Activated T-helper 1 cell treated with Interleukin-2 at 50 U/mL for 16 hours (primary cell): ENCODE measurements around the gene INTS7.
"Not testable (repeated sequence)": the region's sequence is repeated elsewhere in the genome, so short reads cannot be mapped to it uniquely, and the experiment has no call there.

Experiments
- DNase-seq: peaks from one replicate; pipeline ENCODE4 v3.0.0-alpha.2; 2020; ENCODE audit warnings: low read depth

The INTS7 gene

GRCh38 chr1:212037900-212038299 is 2.5 kb upstream of the INTS7 start:
- no peak for DNase-seq

GRCh38 chr1:212035835-212036605 is 663 bp upstream of the INTS7 start:
- DNase-seq, result no peak

DNA sequence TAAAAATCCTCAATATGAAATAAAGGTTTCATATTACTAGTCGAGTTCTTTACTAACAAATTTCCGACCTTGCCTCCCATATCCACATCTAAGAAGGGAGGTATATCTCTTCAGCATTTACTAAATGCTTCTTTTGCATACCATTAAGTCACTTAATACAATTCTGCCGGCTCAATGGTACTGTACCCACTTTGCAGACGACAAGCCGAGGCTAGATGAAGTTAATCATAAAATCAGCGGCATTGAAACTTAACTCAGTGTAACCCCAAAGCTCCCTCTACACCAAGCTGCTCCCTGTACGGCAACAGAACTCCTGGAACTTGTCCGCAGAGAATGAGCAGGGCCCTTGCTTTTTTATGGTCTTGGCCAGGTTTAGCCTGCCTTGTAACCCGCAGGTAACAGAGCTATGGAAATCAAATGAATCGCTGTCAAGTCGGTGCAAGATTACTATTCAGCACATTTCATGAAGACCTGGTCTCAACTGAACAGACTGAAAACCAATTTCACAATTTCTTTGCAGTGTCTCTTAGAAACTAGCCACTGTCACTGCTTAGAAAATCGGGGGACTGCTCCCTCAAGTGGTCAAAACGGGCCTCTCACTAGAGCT is 738 bp downstream of the INTS7 start:
- no peak for DNase-seq

GRCh38 chr1:212030936-212031528 is 4.3 kb downstream of the INTS7 start:
- DNase-seq, result no peak

DNA sequence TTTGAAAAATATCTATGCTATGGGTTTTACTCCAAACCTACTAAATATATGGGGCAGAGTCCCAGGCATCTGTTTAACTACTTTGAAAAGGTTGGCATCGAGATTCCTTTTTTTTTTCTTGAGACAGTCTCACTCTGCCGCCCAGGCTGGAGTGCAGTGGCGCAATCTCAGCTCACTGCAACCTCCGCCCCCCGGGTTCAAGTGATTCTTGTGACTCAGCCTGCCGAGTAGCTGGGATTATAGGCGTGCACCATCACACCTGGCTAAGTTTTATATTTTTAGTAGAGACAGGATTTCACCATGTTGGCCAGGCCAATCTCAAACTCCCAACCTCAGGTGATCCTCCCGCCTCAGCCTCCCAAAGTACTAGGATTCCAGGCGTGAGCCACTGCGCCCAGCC is 7.6 kb downstream of the INTS7 start:
- not testable (repeated sequence) for DNase-seq

- DNase-seq, result no peak
Observed at GRCh38 chr1:212024469-212025149, 10.7 kb downstream of the INTS7 start.

DNA sequence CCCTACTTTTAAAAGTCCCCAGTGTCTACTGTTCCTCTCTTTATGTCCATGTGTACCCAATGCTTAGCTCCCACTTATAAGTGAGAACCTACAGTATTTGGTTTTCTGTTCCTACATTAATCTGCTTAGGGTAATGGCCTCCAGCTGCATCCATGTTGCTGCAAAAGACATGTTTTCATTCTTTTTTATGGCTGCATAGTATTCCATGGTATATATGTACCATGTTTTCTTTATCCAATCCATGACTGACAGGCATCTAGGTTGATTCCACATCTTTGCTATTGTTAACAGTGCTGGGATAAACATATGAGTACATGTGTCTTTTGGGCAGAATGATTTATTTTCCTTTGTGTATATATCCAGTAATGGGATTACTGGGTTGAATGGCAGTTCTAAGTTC is 12.4 kb downstream of the INTS7 start:
- DNase-seq, result not testable (repeated sequence)

GRCh38 chr1:212021563-212021962 is 13.8 kb downstream of the INTS7 start:
- DNase-seq, result no peak

DNA sequence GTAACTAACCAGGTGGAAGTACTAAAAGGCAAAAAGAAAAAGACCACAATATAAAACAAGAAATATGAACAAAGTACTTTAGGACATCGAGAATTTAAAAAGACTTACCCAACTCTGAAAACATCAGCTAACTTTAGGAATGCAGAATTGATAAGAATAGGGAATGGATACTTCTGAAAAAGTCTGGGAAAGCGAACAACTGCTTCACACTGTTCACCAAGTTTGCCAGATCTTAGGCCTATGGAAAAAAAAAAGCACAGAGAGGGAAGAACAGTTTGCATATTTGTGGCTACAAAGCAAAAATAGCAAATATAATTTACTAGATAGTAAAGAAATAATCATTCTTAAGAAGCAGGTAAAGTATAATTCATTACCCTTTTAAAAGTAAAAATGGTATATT is 14.4 kb downstream of the INTS7 start:
- DNase-seq, result no peak

- DNase-seq, result no peak
Observed at GRCh38 chr1:212013672-212014071, 21.7 kb downstream of the INTS7 start.

DNA sequence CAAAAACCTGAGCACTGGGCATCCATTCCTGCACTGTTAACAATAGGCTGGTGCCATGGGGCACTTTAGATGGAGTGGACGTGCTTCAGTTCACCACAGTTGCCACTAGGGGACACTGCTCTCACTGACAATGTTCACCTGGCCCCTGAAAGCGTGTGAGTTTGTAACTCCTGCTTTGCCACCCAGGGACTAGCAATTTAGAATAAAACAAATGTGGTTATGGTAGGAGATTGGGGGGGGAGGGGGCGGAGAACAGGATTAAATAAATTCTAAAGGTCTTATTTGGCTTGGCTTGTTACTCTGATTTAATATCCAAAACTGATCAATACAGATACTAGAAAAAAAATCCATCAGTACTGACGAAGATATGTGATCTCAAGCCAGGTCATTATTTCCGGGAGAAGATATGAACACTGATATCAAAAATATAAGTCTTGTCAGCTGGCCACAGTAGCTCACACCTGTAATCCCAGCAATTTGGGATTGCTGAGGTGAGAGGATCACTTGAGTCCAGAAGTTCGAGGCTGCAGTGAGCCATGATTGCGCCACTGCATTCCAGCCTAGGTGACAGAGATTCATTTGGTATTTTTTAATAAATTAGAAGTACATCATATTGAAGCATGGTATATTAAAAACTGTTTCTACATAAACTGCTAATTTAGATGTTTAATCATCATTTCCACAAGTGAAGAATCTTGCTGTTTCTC is 23.2 kb downstream of the INTS7 start:
- DNase-seq, result peak; percentile 26

GRCh38 chr1:212010004-212010403 is 25.4 kb downstream of the INTS7 start:
- DNase-seq, result no peak

GRCh38 chr1:212009561-212009960 is 25.8 kb downstream of the INTS7 start:
- DNase-seq, result no peak

DNA sequence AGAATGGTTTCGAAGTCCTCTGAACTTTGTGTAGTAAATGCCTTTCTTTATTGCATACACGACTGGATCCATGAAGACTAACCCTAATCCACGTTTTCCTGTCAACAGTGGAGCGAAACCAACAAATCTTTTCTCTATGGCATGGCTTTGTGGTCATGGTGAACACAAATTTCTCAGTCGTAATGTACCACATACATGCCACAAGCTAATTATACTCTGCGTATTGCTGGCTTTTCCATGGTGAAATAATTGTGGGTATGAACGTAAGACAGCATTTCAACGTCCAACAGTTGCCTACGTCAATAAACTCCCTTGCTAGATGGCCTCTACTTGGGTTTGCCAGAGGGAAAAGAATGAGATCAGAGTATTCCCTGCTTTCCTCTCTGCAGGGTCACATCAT is 27.5 kb downstream of the INTS7 start:
- no peak for DNase-seq

- no peak for DNase-seq
Observed at GRCh38 chr1:212007178-212007577, 28.2 kb downstream of the INTS7 start.

DNA sequence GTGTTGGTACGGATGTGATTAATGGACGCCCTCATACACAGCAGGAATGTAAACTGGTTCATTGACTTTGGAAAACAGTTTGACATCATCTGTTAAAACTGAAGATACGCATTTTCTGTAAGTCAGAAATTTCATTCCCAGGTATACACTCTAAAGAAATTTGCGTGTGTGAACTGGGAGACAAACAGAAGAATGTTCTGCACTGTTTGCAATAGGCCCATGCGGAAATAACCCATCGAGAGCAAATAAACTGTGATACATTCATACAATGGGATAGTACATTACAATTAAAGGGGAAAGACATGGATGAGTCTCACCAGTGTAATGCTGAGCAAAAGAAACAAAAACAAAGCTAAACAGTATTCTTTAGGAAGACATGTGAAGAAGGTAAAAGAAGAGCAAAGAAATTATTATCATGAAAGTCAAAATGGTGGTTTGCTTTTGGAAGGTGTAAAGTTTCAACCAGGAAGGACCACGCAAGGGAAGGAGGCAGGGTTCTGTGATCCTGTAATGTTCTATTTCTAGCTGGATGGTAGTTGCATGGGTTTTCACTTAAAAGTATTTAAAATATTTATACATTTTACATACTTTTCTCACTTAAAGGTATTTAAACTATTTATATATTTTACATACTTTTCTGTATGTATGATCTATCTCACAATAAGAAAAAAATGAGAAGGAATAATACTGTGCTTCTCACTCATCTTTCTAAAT is 30.3 kb downstream of the INTS7 start:
- no peak for DNase-seq

DNA sequence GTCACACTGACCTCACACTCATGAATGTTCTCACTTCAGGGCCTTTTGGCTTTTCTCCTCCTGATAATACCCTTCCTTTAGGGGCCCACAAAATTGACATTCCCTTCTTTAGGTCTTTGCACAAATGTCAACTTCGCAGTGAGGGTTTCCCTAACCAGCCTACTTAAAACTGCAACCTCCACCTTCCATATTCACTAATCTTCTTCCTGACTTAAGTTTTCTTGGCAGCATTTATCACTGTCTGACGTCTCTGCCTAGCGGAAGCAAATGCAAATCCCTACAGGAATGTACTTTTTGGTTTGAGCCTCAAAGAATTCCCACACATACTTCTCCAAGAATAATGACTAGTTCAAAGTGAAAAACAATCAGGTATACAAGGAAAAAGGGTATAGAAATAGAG is 32.8 kb downstream of the INTS7 start:
- no peak for DNase-seq

DNA sequence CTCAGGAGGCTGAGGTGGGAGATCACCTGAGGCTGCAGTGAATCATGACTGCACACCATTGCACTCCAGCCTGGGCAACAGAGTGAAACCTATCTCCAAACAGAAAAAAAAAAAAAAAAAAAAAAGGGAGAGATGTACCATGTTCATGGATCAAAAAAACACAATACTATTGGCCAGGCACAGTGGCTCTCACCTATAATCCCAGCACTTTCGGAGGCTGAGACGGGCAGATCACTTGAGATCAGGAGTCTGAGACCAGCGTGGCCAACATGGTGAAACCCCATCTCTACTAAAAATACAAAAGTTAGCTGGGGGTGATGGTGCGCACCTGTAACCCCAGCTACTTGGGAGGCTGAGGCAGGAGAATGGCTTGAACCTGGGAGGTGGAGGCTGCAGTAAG is 37.9 kb downstream of the INTS7 start:
- not testable (repeated sequence) for DNase-seq

DNA sequence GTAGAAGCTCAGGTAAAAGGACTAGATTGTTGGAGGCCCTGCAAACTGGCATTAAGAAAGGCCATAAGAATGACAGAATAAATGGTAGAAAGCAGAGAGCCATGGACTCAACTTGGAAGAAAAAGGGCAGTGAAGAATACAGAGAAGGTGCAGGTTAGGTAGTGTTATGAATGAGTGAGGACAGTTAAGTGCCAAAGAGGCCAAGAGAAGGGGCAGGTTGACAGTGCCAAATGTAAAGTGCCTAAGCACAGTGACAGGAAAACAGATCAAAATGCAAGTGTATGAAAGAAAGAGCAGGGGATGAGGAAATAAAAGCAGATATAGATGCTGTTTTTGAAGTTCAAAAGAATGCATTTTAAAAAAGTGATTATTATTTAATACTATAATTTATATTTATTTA is 43.7 kb downstream of the INTS7 start:
- DNase-seq, result no peak

- DNase-seq, result no peak
Observed at GRCh38 chr1:211986628-211987254, 48.6 kb downstream of the INTS7 start.
